Gastroesophageal sphincter (tissue), 3 donors: ENCODE data around the gene CACNG6.

Experiments
- CTCF ChIP-seq, 4 experiments: fragments of 200-600 bp in 2 of 4; fragments of 450-650 bp in 2 of 4; sonication (generic) in 1 of 4; IDR thresholded peaks; one replicate each; pipeline ENCODE4 v1.5.1; 2017 to 2019; ENCODE audit warnings: antibody characterized with exemption in 4 of 4, mild to moderate bottlenecking in 2 of 4, moderate library complexity in 2 of 4
- EP300 ChIP-seq: sonication (generic); formaldehyde crosslinking; IDR thresholded peaks from one replicate; pipeline ENCODE4 v1.6.1; 2017; ENCODE audit warnings: antibody characterized with exemption, mild to moderate bottlenecking
- POLR2A ChIP-seq, 2 donors: fragments of 450-650 bp; IDR thresholded peaks; one replicate each; pipeline ENCODE4 v1.6.1; 2017; ENCODE audit warnings: antibody characterized with exemption in 2 of 2, mild to moderate bottlenecking in 2 of 2, moderate library complexity in 1 of 2
- POLR2AphosphoS5 ChIP-seq: sonication (generic); formaldehyde crosslinking; IDR thresholded peaks from one replicate; pipeline ENCODE4 v1.6.1; 2017; ENCODE audit warnings: antibody characterized with exemption

DNA sequence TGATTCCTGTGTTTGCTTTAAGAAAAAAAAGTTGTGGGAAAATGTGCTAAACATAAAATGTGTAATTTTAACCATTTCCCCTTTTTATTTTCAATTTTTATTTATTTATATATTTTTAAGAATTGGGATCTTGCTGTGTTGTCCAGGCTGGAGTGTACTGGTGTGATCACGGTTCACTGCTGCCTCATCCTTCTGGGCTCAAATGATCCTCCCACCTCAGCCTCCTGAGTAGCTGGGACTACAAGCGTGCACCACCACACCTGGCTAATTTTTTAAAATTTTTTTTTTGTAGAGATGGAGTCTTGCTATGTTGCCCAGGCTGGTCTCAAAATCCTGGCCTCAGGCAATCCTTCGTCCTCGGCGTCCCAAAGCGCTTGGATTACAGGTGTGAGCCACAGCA, 19.0 kb downstream of the CACNG6 start:
- TF ChIP-seq CTCF (IDR thresholded peaks at IDR 0.05) = no peak
- TF ChIP-seq EP300 = no peak
- TF ChIP-seq POLR2A (IDR thresholded peaks at IDR 0.05) = no peak
- TF ChIP-seq POLR2AphosphoS5 = no peak
